ENCODE results near the gene UFC1.

DNA sequence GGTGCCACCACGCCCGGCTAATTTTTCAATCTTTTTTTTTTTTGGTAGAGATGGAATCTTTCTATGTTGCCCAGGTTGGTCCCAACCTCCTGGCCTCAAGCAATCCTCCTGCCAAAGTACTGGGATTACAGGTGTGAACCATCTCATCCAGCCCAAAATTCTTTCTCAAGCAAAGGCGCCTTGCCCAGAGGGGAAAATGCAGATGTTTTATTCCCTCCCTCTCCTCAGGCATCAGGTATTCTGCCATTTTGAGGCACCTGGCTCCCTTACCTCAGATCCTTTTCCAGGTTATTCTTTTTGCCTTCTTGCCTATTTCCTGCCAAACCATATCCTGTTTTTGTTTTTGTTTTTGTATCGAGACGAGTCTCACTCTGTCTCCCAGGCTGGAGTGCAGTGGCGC is 34.6 kb downstream of the UFC1 start:
- TF ChIP-seq EZH2 (IDR thresholded peaks at IDR 0.05; ENCODE audit: insufficient read depth, poor library complexity, severe bottlenecking) (no peak), EZH2phosphoT487 (IDR thresholded peaks at IDR 0.05; ENCODE audit: insufficient read depth, low read depth) (no peak)
